Measurements from ENCODE around the gene MYB.

MYB gene

GRCh38 chr6:135188718-135189117, 7.6 kb downstream of the MYB start:
- no peak for DNase-seq (ENCODE audit: low read depth)

DNA sequence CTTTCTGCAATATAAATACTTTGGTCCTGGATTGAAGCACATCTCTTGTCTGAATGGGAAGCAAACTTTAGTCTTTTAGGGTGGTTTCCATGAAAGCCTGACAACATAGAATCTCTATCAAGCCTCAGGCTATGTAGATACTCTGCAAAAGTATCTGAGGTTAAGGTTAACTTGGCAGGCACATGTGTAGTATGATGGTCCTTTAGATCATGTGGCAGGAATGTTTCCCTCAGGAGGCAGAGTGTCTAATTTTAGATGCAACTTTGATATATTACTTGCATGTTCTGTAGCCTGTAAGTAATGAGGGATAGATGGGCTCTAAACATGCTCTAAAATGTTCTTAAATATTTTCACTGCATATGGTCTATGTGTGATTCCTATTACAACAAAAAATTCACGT, 8.2 kb downstream of the MYB start:
- DNase-seq (ENCODE audit: low read depth) = no peak

GRCh38 chr6:135191508-135192255, 10.6 kb downstream of the MYB start:
- DNase-seq (ENCODE audit: low read depth) = no peak

- no peak for DNase-seq (ENCODE audit: low read depth)
These were observed 11.4 kb downstream of the MYB start for GRCh38 chr6:135192256-135193174.

GRCh38 chr6:135193221-135193620, 12.1 kb downstream of the MYB start:
- no peak for DNase-seq (ENCODE audit: low read depth)

GRCh38 chr6:135195041-135195440, 13.9 kb downstream of the MYB start:
- DNase-seq (ENCODE audit: low read depth) = no peak

DNA sequence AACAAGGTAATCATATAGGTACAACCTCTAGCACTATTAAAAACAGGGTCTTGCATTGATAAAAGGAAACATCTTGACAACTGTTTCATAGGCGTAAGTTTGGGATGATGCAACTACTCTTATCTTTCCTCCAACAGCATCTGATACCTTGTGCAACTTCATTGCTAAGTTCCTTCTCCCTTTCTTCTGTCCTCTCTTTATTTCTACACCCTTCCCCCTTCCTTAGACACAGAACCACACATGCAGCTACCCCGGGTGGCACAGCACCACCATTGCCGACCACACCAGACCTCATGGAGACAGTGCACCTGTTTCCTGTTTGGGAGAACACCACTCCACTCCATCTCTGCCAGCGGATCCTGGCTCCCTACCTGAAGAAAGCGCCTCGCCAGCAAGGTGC, 14.4 kb downstream of the MYB start:
- DNase-seq (ENCODE audit: low read depth) = no peak

- DNase-seq (ENCODE audit: low read depth) = no peak
These were observed 15.8 kb downstream of the MYB start for GRCh38 chr6:135196739-135197510.

- no peak for DNase-seq (ENCODE audit: low read depth)
These were observed 21.7 kb downstream of the MYB start for GRCh38 chr6:135202836-135203235.

GRCh38 chr6:135204951-135205350, 23.8 kb downstream of the MYB start:
- DNase-seq (ENCODE audit: low read depth) = no peak

DNA sequence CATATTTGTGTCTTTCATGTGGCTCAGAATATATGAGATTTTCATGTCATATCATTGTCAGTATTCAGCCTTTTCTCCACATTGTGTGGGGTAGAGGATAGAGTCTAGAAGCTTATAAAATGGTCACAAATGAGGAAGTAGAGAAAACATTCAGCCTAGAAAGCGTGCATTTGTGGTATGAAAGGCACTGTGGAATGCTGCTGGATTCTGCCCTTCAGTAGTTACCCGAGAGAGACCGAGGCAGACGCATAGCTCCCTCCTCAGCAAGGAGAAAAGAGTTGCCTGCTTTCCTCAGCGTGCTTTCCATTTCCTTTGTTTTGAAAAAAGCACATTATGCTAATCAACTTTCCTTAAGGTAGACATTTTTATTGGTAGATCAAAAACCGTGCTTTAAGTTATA, 28.7 kb downstream of the MYB start:
- DNase-seq (ENCODE audit: low read depth) = no peak

DNA sequence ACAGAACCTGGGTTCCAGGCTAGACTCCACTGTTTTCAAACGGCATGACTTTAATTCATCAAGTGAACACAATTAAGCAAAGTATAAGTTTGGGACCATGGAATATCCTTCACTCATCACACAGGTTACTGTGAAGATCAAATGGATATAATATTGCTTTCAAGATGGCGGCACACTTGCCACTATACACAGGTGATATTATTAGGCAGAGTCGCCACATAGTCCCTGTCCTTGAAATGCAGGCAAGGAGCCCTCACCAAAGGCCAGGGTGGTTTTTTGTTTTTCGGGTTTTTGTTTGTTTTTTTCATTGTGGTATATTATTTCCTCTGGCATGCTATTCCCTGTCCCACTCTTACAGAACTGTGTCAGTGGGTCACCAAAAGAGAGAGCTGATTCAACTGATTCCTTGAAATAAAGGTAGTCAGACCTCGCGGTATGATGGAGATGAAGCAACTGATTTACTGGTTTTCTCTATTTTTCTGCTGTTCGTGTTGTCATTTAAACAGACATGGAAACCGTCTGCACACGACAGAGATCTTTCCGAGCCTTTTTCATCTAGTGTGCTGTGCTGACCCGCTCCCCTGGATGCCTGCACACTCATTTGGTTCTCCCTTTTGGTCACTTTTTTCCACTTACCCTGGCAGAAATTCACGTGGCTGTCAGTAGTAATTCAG, 29.7 kb downstream of the MYB start:
- no peak for DNase-seq (ENCODE audit: low read depth)

GRCh38 chr6:135211306-135211702, 30.2 kb downstream of the MYB start:
- no peak for DNase-seq (ENCODE audit: low read depth)

DNA sequence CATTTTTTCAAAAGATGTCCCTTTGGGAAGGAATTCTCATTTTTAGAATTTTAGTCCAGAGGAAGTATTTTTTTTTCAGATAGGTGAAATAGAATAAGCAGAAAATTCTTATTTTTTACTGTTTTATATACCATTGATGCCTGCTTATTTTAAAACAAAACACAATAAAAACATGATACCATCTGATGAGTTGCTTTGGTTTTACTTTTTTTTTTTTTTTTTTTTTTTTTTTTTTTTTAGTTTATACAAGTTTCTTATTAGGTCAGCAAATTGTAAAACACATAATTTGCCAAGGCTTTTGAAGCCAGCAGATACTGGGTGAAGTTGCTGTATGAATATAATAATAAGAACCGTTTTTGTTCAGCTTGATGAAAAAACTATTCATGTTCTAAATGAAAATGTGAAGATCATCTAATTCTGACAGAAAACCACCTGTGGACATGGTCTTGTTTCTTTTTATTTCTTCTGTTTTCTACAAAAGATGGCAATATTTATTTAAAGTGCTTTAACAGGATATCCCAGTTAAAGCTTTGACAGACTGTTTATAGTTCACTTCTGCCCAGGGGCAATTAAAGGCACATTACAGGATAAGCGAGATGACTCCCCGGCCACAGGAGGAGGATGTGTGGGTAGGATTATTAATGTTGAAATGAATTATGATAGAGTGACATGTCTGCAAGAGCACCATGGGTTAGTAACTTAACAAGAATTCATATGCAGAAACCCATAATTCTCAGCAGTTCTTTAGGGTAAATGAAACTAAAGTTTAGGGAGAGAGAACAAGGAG, 31.1 kb downstream of the MYB start:
- no peak for DNase-seq (ENCODE audit: low read depth)

DNA sequence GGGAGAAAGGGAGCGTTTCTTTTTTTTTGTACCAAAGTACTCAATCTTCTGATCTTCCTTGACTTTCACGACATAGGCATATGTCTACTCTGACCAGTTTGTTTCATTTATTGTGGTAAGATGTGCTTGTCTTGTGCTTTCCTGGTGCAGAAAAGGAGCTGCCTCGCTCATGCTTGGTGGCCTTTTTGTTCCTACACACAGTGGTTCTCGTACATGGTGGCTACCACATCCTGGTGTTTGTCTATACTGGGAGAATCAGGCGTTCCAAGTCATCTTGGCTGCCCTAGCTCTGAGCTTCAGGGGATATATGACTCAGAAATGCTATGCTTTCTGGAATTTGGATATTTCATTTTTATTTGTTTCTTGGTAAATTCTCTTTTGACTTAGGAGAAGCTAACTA, 31.8 kb downstream of the MYB start:
- DNase-seq (ENCODE audit: low read depth) = no peak

DNA sequence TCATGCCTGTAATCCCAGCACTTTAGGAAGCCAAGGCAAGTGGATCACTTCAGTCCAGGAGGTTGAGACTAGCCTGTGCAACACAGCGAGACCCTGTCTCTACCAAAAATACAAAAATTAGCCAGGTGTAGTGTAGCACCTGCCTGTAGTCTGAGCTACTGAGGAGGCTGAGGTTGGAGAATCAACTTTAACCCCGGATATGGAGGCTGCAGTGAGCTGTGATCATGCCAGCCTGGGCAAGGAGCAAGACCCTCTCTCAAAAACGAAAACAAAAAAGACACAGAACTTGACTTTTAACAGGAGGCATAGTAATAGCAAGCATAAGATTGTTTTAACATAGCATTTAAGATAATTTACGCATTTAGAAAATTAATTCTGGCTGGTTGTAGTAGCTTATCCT, 32.5 kb downstream of the MYB start:
- no peak for DNase-seq (ENCODE audit: low read depth)

DNA sequence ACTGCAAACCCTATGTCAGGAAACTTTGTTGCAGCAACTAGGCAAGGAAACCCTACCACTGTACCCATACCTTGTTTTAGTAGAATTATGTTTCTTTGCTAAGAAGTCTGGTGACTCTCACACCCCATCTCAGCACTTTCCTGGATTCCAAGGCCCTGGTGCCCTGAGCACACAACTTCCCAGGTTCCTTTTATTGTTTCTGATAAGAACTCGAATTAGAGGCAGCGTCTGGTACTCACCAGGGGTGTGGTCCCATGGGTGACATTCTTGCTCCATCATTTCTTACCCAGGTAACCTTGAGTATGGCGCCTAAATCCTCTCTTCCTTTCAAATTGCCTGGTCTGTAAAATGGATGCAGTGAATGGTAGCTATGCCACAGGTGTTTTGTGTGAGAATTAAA, 34.1 kb downstream of the MYB start:
- no peak for DNase-seq (ENCODE audit: low read depth)

DNA sequence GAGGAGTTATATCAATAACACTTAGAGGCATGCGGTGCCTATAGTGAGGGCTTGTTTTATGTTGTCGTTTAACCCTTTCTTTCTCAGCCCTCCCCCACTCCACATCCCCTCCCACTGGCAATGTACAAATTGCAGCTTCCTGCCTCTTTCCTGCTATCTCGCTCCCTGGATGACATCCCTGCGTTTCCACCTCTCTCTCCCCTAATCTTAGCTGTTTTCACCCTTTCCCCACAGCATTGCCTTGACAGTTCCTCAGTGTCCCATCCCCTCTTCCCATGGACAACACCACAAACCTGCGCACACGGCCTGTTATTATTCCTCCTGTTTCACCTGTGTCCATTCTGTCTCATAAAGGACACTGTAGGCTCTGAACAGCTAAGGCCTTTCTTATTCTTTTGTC, 34.5 kb downstream of the MYB start:
- no peak for DNase-seq (ENCODE audit: low read depth)

GRCh38 chr6:135217663-135218062, 36.6 kb downstream of the MYB start:
- DNase-seq (ENCODE audit: low read depth) = no peak

DNA sequence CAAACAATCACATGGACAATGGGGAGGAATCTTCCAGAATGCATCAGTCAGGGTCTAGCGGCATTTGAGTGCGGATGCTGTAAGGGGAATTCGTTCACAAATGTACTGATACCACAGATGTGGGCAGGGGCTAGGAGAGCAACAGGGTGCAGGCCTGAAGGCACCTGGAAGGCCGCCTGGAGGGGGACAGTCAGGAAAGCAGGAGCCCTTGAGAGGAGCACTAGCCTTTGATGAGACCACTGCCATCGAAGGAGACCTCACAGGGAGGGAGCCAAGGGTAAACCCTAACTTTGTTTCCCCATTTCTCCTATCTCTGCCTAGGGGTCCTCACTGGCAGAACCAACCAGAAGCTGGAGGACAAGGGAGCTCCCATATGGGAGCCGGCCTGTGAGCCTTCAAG, 38.2 kb downstream of the MYB start:
- DNase-seq (ENCODE audit: low read depth) = no peak

GRCh38 chr6:135221042-135221441, 39.9 kb downstream of the MYB start:
- no peak for DNase-seq (ENCODE audit: low read depth)

Measured in stimulated activated CD8-positive, alpha-beta memory T cell treated with anti-CD3 and anti-CD28 coated beads, Interleukin-7, amount 100 ng/mL, for 24 hours (primary cell).